GM08714 (cell line): ENCODE results near the gene RASA2.

Source experiments
- H3K4me3 ChIP-seq: fragments of 200-500 bp; sonication (Bioruptor generic); 2 replicates; pipeline ENCODE4 v1.5.1; 2014; ENCODE audit warnings: mild to moderate bottlenecking, low read length, inconsistent platforms
- ZNF274 ChIP-seq: IDR thresholded peaks from 2 replicates; pipeline ENCODE4 v1.6.1; 2012; ENCODE audit warnings: mild to moderate bottlenecking, low read depth, low read length

Gene RASA2

GRCh38 chr3:141499965-141500364 lies 13.1 kb downstream of the RASA2 start:
- TF ChIP-seq ZNF274: no peak
- no peak overlapping the region for H3K4me3 ChIP-seq

- no peak for TF ChIP-seq ZNF274
- H3K4me3 ChIP-seq: no peak overlapping the region
Measured at GRCh38 chr3:141500397-141500796, 13.6 kb downstream of the RASA2 start.

- no peak for TF ChIP-seq ZNF274
Measured at GRCh38 chr3:141505166-141505565, 18.3 kb downstream of the RASA2 start.

GRCh38 chr3:141506071-141506470 lies 19.2 kb downstream of the RASA2 start:
- TF ChIP-seq ZNF274: no peak
- no peak overlapping the region for H3K4me3 ChIP-seq

More at GRCh38 chr3:141505166-141505565, 18.3 kb downstream of the RASA2 start:
- H3K4me3 ChIP-seq: no peak overlapping the region

GRCh38 chr3:141507392-141508066 lies 20.7 kb downstream of the RASA2 start:
- no peak for TF ChIP-seq ZNF274
- H3K4me3 ChIP-seq: no peak overlapping the region

GRCh38 chr3:141508067-141508436 lies 21.2 kb downstream of the RASA2 start:
- no peak for TF ChIP-seq ZNF274
- no peak overlapping the region for H3K4me3 ChIP-seq

GRCh38 chr3:141511361-141511760 lies 24.5 kb downstream of the RASA2 start:
- H3K4me3 ChIP-seq: no peak overlapping the region
- no peak for TF ChIP-seq ZNF274

GRCh38 chr3:141514382-141514781 lies 27.6 kb downstream of the RASA2 start:
- no peak for TF ChIP-seq ZNF274
- H3K4me3 ChIP-seq: no peak overlapping the region

- no peak for TF ChIP-seq ZNF274
- no peak overlapping the region for H3K4me3 ChIP-seq
Measured at GRCh38 chr3:141519587-141519986, 32.8 kb downstream of the RASA2 start.

GRCh38 chr3:141521781-141522180 lies 35.0 kb downstream of the RASA2 start:
- TF ChIP-seq ZNF274: no peak
- H3K4me3 ChIP-seq: no peak overlapping the region

GRCh38 chr3:141523615-141524375 lies 37.0 kb downstream of the RASA2 start:
- TF ChIP-seq ZNF274: no peak
- H3K4me3 ChIP-seq: no peak overlapping the region

- H3K4me3 ChIP-seq: no peak overlapping the region
- no peak for TF ChIP-seq ZNF274
Measured at GRCh38 chr3:141524988-141525387, 38.2 kb downstream of the RASA2 start.

GRCh38 chr3:141525814-141526213 lies 39.0 kb downstream of the RASA2 start:
- H3K4me3 ChIP-seq: no peak overlapping the region
- no peak for TF ChIP-seq ZNF274

- no peak for TF ChIP-seq ZNF274
- H3K4me3 ChIP-seq: no peak overlapping the region
Measured at GRCh38 chr3:141526709-141527108, 39.9 kb downstream of the RASA2 start.

- H3K4me3 ChIP-seq: no peak overlapping the region
- no peak for TF ChIP-seq ZNF274
Measured at GRCh38 chr3:141528800-141529199, 42.0 kb downstream of the RASA2 start.
